DMS79 treated with DMSO at 0.1 percent for 48 hours (cell line): ENCODE data around the gene OR7A5.
"Not testable (repeated sequence)": the region's sequence is repeated elsewhere in the genome, so short reads cannot be mapped to it uniquely, and the experiment has no call there.

Experiments
- DNase-seq: peaks from one replicate; lab custom pipeline; 2025; lab: John Stamatoyannopoulos, UW

OR7A5 gene

DNA sequence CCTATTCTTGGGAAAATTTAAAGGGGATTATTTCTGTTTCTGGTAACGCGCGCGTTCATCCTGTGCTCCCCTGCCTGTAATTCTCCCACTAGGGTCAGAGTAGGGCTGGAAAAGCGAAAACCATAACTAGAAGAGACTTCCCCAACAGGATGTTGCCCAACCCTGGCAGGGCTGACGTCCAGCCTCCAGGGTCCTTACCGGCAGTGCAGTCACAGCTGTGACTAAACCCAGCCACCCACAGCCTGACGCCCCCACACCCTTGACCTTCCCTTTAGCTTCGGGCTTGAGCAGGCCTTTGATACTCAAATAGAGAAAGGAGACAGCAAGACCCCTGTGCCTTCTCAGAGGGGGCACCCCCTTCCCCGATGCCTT, 50.3 kb downstream of the OR7A5 start:
- not testable (repeated sequence) for DNase-seq

DNA sequence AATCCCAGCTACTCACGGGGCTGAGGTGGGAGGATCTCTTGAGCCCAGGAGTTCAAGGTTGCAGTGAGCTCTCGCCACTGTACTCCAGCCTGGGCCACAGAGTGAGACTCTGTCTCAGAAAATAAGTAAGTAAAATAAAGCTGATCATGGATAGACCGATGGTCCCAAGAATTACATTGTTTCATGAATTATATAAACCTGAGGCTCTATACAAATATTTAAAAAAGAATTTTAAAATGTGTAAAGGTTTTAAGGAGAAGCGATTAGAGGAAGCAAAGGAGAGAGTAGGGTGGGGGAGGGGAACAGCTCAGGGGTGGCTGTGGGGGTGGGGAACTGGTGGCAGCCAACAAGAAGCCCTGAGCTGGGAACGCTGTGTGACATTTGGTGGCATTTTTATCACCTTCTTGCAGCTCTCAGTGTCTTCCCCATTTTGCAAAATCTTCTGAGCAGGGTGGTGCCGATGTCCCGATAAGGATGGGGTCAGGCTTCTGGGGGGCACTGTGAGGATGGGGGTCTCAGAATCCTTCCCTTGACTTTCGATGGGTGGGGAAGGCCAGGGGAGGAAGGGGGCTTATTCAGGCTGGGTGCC, 51.5 kb downstream of the OR7A5 start:
- DNase-seq: not testable (repeated sequence)

DNA sequence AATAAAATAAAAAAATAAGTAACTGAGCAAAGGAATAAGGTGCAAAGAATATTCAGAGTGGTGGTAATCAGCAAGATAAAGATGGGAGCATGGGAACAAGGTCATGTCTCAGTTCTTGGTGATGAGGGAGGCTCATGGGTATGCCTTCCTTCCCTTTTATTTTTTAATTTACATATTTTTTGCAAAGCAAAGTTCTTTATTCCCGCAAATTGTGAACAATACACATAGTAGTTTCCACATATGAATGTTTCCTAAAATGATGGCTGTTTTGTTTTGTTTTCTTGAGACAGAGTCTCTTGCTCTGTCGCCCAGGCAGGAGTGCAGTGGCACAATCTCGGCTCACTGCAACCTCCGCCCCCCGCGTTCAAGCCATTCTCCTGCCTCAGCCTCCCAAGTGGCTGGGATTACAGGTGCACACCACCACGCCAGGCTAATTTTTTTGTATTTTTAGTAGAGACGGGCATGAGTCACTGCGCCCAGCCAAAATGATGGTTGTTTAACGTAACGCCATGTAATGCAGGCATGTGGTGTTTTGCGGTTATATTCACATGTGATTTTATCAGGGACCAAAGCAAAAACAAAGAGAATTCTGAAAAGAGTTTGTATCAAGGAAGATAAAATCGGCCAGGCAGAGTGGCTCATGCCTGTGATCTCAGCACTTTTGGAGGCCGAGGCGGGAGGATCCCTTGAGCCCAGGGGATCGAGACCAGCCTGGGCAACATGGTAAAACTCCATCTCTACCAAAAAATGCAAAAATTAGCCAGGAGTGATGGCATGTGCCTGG, 52.2 kb downstream of the OR7A5 start:
- DNase-seq: no peak

DNA sequence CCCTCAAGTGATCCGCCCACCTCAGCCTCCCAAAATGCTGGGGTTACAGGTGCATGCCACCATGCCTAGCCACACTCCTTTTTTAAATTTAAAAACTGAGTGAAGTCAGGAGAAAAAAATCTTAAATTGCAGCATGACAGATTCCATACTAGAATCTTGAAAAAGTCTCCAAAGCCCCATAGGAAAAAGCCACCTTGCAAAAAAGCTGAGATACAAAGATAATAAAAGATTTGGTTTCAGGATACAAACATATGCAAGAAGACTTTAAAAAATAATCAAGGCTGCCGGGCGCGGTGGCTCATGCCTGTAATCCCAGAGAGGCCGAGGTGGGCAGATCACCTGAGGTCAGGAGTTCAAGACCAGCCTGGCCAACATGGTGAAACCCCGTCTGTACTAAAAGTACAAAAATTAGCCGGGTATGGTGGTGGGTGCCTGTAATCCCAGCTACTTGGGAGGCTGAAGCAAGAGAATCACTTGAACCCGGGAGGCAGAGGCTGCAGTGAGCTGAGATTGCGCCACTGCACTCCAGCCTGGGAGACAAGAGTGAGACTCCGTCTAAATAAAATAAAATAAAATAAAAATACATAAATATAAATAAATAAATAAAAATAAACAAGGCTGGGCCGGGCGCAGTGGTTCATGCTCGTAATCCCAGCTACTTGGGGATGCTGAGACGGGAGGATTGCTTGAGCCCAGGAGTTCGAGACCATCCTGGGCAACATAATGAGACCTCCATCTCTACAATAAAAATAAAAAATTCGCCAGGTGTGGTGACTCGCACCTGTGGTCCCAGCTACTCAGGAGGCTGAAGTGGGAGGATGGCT, 53.1 kb downstream of the OR7A5 start:
- DNase-seq: not testable (repeated sequence)

DNA sequence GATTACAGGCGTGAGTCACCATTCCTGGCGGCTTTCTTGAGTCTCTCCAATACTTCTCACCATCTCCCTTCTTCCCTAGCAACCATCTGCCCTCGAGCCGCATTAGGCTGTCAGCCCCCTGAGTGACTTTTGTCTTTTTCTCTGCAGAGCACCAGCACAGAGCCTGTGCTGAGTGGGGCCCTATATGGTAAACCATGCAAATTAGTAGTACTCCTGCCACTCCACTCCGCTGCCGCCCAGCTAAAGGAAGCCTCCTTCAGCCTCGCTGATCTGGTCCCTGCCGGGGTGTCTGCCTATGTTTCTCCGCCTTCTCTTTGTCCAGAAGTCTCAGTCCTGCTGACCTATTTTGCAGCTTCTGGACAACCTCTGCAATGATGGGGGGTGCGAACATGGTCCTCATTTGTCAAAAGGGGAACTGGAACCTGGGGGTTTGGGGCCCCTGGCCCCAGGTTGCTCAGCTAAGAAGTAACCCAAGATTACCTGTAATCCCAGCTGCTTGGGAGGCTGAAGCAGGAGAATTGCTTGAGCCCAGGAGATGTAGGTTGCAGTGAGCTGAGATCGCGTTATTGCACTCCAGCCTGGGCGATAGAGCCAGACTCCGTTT, 54.3 kb downstream of the OR7A5 start:
- not testable (repeated sequence) for DNase-seq

DNA sequence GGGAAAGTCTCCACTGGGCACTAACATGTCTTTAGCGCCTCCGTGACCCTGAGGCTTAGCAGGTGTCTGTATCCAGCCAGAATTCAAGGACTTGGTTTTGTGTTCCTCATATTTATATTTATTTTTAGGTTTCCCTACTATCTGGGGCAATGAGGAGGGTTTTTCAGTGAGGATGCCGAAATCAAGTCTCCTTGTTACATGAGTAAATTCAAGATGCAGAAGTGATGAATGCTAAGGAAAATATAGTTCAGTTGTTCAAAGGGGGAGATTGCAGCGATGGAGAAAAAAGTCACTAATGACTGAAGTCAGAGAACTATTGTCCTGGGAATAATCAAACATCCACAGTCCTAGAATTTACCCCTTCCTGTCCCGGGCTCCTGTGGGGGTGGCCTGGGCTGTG, 55.8 kb downstream of the OR7A5 start:
- no peak for DNase-seq

DNA sequence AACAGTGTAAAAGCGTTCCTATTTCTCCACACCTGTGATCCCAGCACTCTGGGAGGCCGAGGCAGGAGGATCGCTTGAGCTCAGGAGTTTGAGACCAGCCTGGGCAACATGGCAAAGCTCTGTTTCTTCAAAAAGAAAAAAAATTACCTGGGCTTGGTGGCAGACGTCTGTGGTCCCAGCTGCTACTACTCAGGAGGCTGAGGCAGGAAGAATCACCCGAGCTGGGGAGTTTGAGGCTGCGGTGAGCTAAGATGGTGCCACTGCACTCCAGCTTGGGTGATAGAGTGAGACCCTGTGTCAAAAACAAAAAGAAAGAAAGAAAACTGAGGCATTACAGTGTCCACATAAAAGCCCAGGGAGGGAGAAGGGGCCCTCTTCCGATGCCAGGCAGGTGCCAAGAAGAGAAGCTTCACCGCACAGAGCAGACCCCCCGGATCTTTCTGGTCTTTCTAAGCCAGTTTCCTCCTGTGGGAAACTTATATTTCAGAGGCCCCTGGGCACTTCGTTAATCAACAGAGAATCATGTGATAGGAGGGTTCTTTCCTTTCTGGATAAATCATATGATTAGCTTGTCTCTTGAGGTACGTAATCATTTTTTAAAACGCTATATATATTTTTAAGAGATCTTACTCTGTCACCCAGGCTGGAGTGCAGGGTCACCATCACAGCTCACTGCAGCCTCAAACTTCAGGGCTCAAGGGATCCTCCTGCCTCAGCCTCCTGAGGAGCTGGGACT, 56.7 kb downstream of the OR7A5 start, which contains the start of gene ADGRE2:
TSS of gene ADGRE2 (minus strand) at position 451 of the 736 bp plus-strand sequence. CDS start 1,804 bp downstream, outside the sequence.
- not testable (repeated sequence) for DNase-seq

DNA sequence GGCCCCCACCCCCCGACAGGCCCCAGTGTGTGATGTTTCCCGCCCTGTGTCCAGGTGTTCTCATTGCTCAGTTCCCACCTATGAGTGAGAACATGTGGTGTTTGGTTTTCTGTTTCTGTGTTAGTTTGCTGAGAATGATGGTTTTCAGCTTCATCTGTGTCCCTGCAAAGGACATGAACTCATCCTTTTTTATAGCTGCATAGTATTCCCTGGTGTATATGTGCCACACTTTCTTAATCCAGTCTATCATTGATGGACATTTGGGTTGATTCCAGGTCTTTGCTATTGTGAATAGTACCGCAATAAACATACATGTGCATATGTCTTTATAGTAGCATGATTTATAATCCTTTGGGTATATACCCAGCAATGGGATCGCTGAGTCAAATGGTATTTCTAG, 57.3 kb downstream of the OR7A5 start:
- not testable (repeated sequence) for DNase-seq
